DOHH2 (cell line): ENCODE data around the gene ABHD10.

Experiments used
- H3F3A ChIP-seq: fragments of 200-600 bp; sonication (generic), shearing (Covaris generic); 2 replicates; pipeline ENCODE4 v1.6.0; 2016; ENCODE audit warnings: antibody characterized with exemption, mild to moderate bottlenecking; ENCODE audit not compliant: control insufficient read depth, insufficient read depth
- H3K27ac ChIP-seq: fragments of 200-600 bp; sonication (generic); 2 replicates; pipeline ENCODE4 v1.5.1; 2014; ENCODE audit warnings: low read depth, mild to moderate bottlenecking, low read length, moderate library complexity
- H3K27me3 ChIP-seq: fragments of 200-600 bp; sonication (generic); 2 replicates; pipeline ENCODE4 v1.6.1; 2014; ENCODE audit warnings: mild to moderate bottlenecking, low read length, mixed read lengths; ENCODE audit not compliant: control insufficient read depth
- H3K36me3 ChIP-seq: fragments of 200-600 bp; sonication (generic); 2 replicates; pipeline ENCODE4 v1.6.1; 2014; ENCODE audit warnings: mild to moderate bottlenecking, low read length, moderate library complexity, mixed read lengths; ENCODE audit not compliant: control insufficient read depth
- H3K4me1 ChIP-seq: fragments of 200-600 bp; sonication (generic); 2 replicates; pipeline ENCODE4 v1.6.1; 2014; ENCODE audit warnings: mild to moderate bottlenecking, low read length, mixed read lengths; ENCODE audit not compliant: control insufficient read depth
- H3K4me2 ChIP-seq: fragments of 200-600 bp; sonication (generic); 2 replicates; pipeline ENCODE4 v1.6.0; 2014; ENCODE audit warnings: mild to moderate bottlenecking, low read length, moderate library complexity
- H3K4me3 ChIP-seq: fragments of 200-600 bp; sonication (generic); 2 replicates; pipeline ENCODE4 v1.5.1; 2014; ENCODE audit warnings: mild to moderate bottlenecking, low read length, mixed read lengths
- H3K79me2 ChIP-seq: fragments of 200-600 bp; sonication (generic); 2 replicates; pipeline ENCODE4 v1.6.1; 2014; ENCODE audit warnings: mild to moderate bottlenecking, low read length, mixed read lengths; ENCODE audit not compliant: control insufficient read depth
- H3K9me2 ChIP-seq: fragments of 200-600 bp; sonication (generic); replicated peaks from 2 replicates; pipeline ENCODE4 v1.6.1; 2014; ENCODE audit warnings: mild to moderate bottlenecking, low read length, mixed read lengths; ENCODE audit not compliant: control insufficient read depth
- H3K9me3 ChIP-seq: fragments of 200-600 bp; sonication (generic); 2 replicates; pipeline ENCODE4 v1.6.1; 2014; ENCODE audit warnings: antibody characterized with exemption, low read length, mixed read lengths; ENCODE audit not compliant: control insufficient read depth, insufficient read depth
- H4K20me1 ChIP-seq: fragments of 200-600 bp; sonication (generic); 2 replicates; pipeline ENCODE4 v1.6.0; 2014; ENCODE audit warnings: low read depth, mild to moderate bottlenecking, antibody characterized with exemption, low read length, moderate library complexity; ENCODE audit not compliant: control insufficient read depth, insufficient read depth
- EZH2phosphoT487 ChIP-seq: fragments of 200-600 bp; sonication (generic); IDR thresholded peaks from 2 replicates; pipeline ENCODE4 v1.6.1; 2017; ENCODE audit warnings: borderline replicate concordance, mild to moderate bottlenecking, antibody characterized with exemption, low read length, moderate library complexity, mixed read lengths
- TF ChIP-seq, protein P1 (sequence below): fragments of 200-600 bp; sonication (generic); IDR thresholded peaks from one replicate; pipeline ENCODE4 v1.5.1; 2014; ENCODE audit warnings: antibody characterized with exemption, mild to moderate bottlenecking, low read depth, low read length; ENCODE audit not compliant: poor library complexity, severe bottlenecking

Gene ABHD10

DNA sequence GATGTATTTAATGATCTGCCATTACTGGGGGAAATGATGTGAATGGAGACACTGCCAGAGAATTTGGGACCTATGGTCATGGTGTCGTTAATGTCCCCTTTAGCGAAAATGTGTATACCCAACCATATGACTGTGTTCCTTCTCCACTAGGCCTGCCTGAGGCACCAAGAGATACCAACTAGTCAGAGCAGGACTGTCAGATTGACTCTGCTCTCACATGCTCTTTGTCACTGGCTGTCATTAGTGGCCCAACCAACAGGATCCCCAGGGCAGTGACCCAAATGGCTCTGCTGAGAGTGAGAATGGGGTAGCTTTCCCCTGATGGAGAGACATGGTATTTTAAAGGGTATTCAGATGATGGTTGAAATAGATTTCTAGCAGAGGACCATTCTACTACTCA, 22.7 kb downstream of the ABHD10 start:
- Histone ChIP-seq H3K4me1 (peaks cover 7% of the 10 kb centered on the region; the same call in 1 of the 2 replicates), H3F3A (no peaks in the 10 kb centered on the region), H3K9me3 (no peaks in the 10 kb centered on the region), H3K36me3 (no peaks in the 10 kb centered on the region), H3K4me3 (no peak overlapping the region), H3K27me3 (peaks cover 15% of the 10 kb centered on the region), H4K20me1 (no peaks in the 10 kb centered on the region), H3K4me2 (no peak overlapping the region), H3K9me2 (no peaks in the 10 kb centered on the region), H3K79me2 (no peaks in the 10 kb centered on the region), H3K27ac (no peak overlapping the region)
- no peak for TF ChIP-seq EZH2phosphoT487
- TF ChIP-seq, protein P1, sequence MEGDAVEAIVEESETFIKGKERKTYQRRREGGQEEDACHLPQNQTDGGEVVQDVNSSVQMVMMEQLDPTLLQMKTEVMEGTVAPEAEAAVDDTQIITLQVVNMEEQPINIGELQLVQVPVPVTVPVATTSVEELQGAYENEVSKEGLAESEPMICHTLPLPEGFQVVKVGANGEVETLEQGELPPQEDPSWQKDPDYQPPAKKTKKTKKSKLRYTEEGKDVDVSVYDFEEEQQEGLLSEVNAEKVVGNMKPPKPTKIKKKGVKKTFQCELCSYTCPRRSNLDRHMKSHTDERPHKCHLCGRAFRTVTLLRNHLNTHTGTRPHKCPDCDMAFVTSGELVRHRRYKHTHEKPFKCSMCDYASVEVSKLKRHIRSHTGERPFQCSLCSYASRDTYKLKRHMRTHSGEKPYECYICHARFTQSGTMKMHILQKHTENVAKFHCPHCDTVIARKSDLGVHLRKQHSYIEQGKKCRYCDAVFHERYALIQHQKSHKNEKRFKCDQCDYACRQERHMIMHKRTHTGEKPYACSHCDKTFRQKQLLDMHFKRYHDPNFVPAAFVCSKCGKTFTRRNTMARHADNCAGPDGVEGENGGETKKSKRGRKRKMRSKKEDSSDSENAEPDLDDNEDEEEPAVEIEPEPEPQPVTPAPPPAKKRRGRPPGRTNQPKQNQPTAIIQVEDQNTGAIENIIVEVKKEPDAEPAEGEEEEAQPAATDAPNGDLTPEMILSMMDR, result no peak

DNA sequence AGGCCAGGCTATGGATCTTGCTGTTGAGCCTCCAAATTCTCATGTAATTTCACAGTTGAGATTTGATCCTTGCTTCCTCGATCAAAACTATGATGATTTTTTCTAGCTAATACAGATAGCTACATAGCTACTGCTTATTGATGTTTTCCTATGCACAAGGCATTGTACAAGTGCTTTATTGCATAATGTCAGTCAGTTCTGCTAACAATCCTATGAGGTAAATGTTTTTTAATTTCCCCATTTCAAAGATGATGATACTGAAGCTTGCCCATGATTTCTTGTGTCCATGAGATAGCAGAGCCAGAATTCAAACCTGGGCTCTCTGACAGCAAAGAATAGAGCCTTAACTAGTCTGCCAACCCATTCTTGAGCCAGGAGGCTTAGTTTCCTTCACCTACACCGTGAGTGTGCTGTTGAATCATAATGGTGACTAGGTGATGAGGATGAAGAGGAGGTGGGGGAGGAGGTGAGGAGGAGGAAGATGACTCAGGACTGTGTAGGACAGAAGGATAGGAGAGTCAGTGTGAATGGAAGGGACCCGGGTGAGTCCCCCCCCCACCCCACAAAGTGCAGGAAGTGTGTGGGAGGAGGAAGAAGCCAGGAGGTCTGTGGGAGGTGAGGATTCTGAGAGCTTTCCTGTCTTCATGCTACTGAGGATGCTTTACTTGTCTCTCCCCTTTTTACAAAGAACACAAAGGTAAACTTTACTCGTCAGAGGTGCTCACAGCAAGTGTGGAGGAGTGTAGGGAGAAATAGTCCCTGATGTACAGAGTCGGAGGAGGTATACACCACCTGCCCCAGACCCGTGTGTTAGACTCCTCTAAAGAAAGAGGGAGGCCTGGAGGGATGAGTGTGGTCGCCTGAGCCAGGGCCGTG, 23.5 kb downstream of the ABHD10 start:
- H3K4me3 ChIP-seq, result no peak overlapping the region
- no peaks in the 10 kb centered on the region for H3K36me3 ChIP-seq
- H3K27ac ChIP-seq, result no peak overlapping the region
- H4K20me1 ChIP-seq, result no peaks in the 10 kb centered on the region
- no peaks in the 10 kb centered on the region for H3K79me2 ChIP-seq
- no peaks in the 10 kb centered on the region for H3F3A ChIP-seq
- H3K4me2 ChIP-seq, result no peak overlapping the region
- H3K9me2 ChIP-seq, result no peaks in the 10 kb centered on the region
- H3K9me3 ChIP-seq, result no peaks in the 10 kb centered on the region
- peaks cover 15% of the 10 kb centered on the region for H3K27me3 ChIP-seq
- H3K4me1 ChIP-seq, result peaks cover 7% of the 10 kb centered on the region; the same call in 1 of the 2 replicates
- TF ChIP-seq, protein P1, result no peak
- no peak for TF ChIP-seq EZH2phosphoT487

- Histone ChIP-seq H3K27me3 (peaks cover 13% of the 10 kb centered on the region), H3K9me3 (no peaks in the 10 kb centered on the region), H3K36me3 (no peaks in the 10 kb centered on the region), H3K27ac (no peak overlapping the region), H4K20me1 (no peaks in the 10 kb centered on the region), H3F3A (no peaks in the 10 kb centered on the region), H3K4me2 (no peak overlapping the region), H3K4me3 (no peak overlapping the region), H3K4me1 (peaks cover 6% of the 10 kb centered on the region; the same call in 1 of the 2 replicates), H3K9me2 (no peaks in the 10 kb centered on the region), H3K79me2 (no peaks in the 10 kb centered on the region)
- TF ChIP-seq EZH2phosphoT487, result no peak
- TF ChIP-seq, protein P1, result no peak
These were observed 24.7 kb downstream of the ABHD10 start for GRCh38 chr3:112003321-112004080.
